Natural killer cell (primary cell): ENCODE data around the gene IFTAP. TPM values are rescaled to one million over a fixed set of nuclear protein-coding genes. Genes with fewer than 3 reads are reported as not detected.

ENCODE experiments used
- ATAC-seq, 3 donors: fragments of 150-1000 bp in 2 of 3; fragments of 200-7000 bp in 1 of 3; cut with Tn5 transposase; 1 replicate in 1 of 3; 2 replicates in 2 of 3; pipeline ENCODE4 v1.10.0; 2021; ENCODE audit warnings: mild to moderate bottlenecking in 2 of 3, moderate library complexity in 2 of 3
- DNase-seq, 2 donors: peaks; one replicate each; pipeline versions ENCODE4 v3.0.0 to v3.0.0-alpha.2; 2013 to 2021; ENCODE audit warnings: mixed read lengths in 1 of 2
- H3K27ac ChIP-seq: one replicate; pipeline ENCODE4 v1.5.1; 2013; ENCODE audit warnings: mild to moderate bottlenecking, low read length
- H3K27me3 ChIP-seq: one replicate; pipeline ENCODE4 v1.6.1; 2013; ENCODE audit warnings: low read length; ENCODE audit not compliant: control insufficient read depth, insufficient read depth
- H3K36me3 ChIP-seq: one replicate; pipeline ENCODE4 v1.6.1; 2013; ENCODE audit warnings: low read length; ENCODE audit not compliant: control insufficient read depth, insufficient read depth
- H3K4me1 ChIP-seq: one replicate; pipeline ENCODE4 v1.6.1; 2013; ENCODE audit warnings: low read length; ENCODE audit not compliant: control insufficient read depth, insufficient read depth
- H3K4me3 ChIP-seq: one replicate; pipeline ENCODE4 v1.5.1; 2013; ENCODE audit warnings: low read length
- H3K9me3 ChIP-seq: one replicate; pipeline ENCODE4 v1.6.1; 2013; ENCODE audit warnings: low read length; ENCODE audit not compliant: control insufficient read depth, insufficient read depth
- H3K27ac Mint-ChIP-seq, 2 donors: one replicate each; pipeline ENCODE4 v1.8.0; 2022; ENCODE audit warnings: mild to moderate bottlenecking in 2 of 2, mixed read lengths in 2 of 2, moderate library complexity in 1 of 2
- H3K27me3 Mint-ChIP-seq, 2 donors: one replicate each; pipeline ENCODE4 v1.8.0; 2022; ENCODE audit warnings: low read depth in 2 of 2, mixed read lengths in 2 of 2
- H3K36me3 Mint-ChIP-seq: one replicate; pipeline ENCODE4 v1.8.0; 2022; ENCODE audit warnings: mixed read lengths
- H3K4me1 Mint-ChIP-seq, 2 donors: one replicate each; pipeline ENCODE4 v1.8.0; 2022; ENCODE audit warnings: mixed read lengths in 2 of 2
- H3K4me3 Mint-ChIP-seq: one replicate; pipeline ENCODE4 v1.8.0; 2022; ENCODE audit warnings: mild to moderate bottlenecking, moderate library complexity, mixed read lengths
- H3K9me3 Mint-ChIP-seq, 2 donors: one replicate each; pipeline ENCODE4 v1.8.0; 2022; ENCODE audit warnings: mixed read lengths in 2 of 2
- WGBS: methylation state at CpG from one replicate; pipeline ENCODE4 v1.1.7; 2013; ENCODE audit warnings: missing lambda C conversion rate; ENCODE audit not compliant: insufficient coverage; 5-methylcytosine and 5-hydroxymethylcytosine counted together
- intact Hi-C: fragments of 100-400 bp; cut with micrococcal nuclease; formaldehyde crosslinking; loops from one replicate; pipeline ENCODE4 v1.14.2; 2022
- total RNA-seq, 4 donors: library from RNA; stranded (reverse); fragments of 120-200 nt in 1 of 4; gene quantifications; one replicate each; pipeline versions ENCODE4 v1.2.3 to v1.2.4, GENCODE V29; 2013 to 2022
- TF ChIP-seq, protein P1 (sequence below): fragments of 200-600 bp; IDR thresholded peaks from one replicate; pipeline ENCODE4 v1.8.0; 2022; ENCODE audit warnings: antibody characterized with exemption

IFTAP gene
- total RNA-seq, 3 donors from 2014 or later (not counting 1 experiment from before 2014, with no cell fraction given) = 0.94 to 1.9 (median 1.8) TPM

GRCh38 chr11:36703055-36703404 lies 108.7 kb downstream of the IFTAP start:
- H3K4me3 Mint-ChIP-seq = no peak overlapping the region
- ATAC-seq = no peak
- H3K9me3 ChIP-seq = no peaks in the 10 kb centered on the region
- H3K9me3 Mint-ChIP-seq = no peaks in the 10 kb centered on the region
- 48% methylated on average over 4 of the region's 4 CpGs for WGBS
- DNase-seq = no peak
- no peak overlapping the region for H3K27ac Mint-ChIP-seq
- H3K36me3 Mint-ChIP-seq = no peaks in the 10 kb centered on the region
- no peak overlapping the region for H3K4me3 ChIP-seq
- H3K27me3 Mint-ChIP-seq = peaks cover 7 to 46% of the 10 kb centered on the region in 2 donors
- no peaks in the 10 kb centered on the region for H3K36me3 ChIP-seq
- TF ChIP-seq, protein P1, sequence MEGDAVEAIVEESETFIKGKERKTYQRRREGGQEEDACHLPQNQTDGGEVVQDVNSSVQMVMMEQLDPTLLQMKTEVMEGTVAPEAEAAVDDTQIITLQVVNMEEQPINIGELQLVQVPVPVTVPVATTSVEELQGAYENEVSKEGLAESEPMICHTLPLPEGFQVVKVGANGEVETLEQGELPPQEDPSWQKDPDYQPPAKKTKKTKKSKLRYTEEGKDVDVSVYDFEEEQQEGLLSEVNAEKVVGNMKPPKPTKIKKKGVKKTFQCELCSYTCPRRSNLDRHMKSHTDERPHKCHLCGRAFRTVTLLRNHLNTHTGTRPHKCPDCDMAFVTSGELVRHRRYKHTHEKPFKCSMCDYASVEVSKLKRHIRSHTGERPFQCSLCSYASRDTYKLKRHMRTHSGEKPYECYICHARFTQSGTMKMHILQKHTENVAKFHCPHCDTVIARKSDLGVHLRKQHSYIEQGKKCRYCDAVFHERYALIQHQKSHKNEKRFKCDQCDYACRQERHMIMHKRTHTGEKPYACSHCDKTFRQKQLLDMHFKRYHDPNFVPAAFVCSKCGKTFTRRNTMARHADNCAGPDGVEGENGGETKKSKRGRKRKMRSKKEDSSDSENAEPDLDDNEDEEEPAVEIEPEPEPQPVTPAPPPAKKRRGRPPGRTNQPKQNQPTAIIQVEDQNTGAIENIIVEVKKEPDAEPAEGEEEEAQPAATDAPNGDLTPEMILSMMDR = no peak
- intact Hi-C loops = no loop called here
- H3K4me1 ChIP-seq = no peaks in the 10 kb centered on the region
- H3K27me3 ChIP-seq = peaks cover 3% of the 10 kb centered on the region
- no peak overlapping the region for H3K27ac ChIP-seq
- no peaks in the 10 kb centered on the region for H3K4me1 Mint-ChIP-seq

Other genes with a start within 250 kb of the IFTAP start
- 10 to 100 TPM; 37.9 to 43.3 (median 40.2) TPM for gene TRAF6, start 84.2 kb upstream of the IFTAP start, total RNA-seq
- gene RAG1, start 26.5 kb upstream of the IFTAP start, total RNA-seq = 1 to 10 TPM in 2 of 3 donors, under 1 TPM in 1; 0.96 to 2.1 (median 1.4) TPM
- not detected for gene RAG2, start 3.7 kb downstream of the IFTAP start, total RNA-seq